ENCODE data around the gene FKBP15. TPM values are rescaled to one million over a fixed set of nuclear protein-coding genes. Genes with fewer than 3 reads are reported as not detected.

FKBP15 gene
- total and polyA plus RNA-seq, 2 of the 8 experiments (the other 6 are each of a cell fraction or from before 2014, with no cell fraction given) = 9.9 to 13.8 TPM

DNA sequence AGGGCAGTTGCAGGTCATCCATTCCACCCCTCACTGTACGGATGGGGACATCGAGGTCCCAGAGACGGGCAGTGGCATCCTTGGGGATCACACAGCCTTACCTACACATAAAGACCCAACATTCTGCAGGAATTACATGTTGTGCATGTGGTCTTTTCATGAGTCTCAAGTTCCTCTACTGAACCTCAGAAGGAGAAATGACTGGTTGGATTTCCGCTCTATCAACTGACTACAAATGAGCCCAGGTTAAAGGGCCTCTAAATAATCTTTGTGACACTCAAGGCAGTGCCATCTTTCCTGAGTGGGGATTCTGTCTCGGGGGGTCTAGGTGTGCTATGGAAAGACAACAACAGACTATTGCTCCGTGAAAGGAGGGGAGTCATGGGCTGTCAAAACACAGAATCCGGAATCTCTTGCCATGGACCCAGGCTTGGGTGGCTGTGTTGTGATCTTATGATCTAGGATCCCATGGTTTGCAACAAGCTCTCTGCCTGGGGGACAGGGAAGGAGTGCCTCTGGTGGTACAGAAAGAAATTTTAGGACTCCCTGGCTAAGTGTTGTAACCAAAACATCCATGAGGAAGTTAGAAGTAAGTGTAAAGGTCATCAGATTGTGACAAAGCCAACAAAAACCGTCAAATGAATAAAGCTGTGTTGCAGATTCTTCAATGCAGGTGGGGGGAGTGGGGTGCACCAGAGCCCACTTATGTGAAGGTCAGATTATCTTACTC, 72.1 kb downstream of the FKBP15 start:
- Histone ChIP-seq H2AK5ac (ENCODE audit: low read depth, low read length) (no peak overlapping the region), H2BK12ac (ENCODE audit: low read depth, low read length) (no peak overlapping the region), H3K36me3 (ENCODE audit: control insufficient read depth in 2 of 4, insufficient read depth in 4 of 4, low read length in 3 of 4) (no peaks in the 10 kb centered on the region), H3K14ac (ENCODE audit: insufficient read length) (no peak overlapping the region), H3K23ac (ENCODE audit: insufficient read length) (no peak overlapping the region), H4K8ac (ENCODE audit: extremely low read depth, insufficient read depth, low read length) (no peak overlapping the region), H3K9me3 (ENCODE audit: insufficient read depth in 2 of 2, low read depth in 1 of 2, low read length in 1 of 2) (no peaks in the 10 kb centered on the region), H3K4ac (replicated peaks; ENCODE audit: insufficient read length, low read depth, low read length) (no peak overlapping the region), H3K79me1 (ENCODE audit: low read depth, low read length) (no peaks in the 10 kb centered on the region), H3K9ac (replicated peaks in 1 of 4; ENCODE audit: extremely low read depth in 1 of 4, low read depth in 3 of 4, low read length in 3 of 4) (no peak overlapping the region), H3K4me3 (ENCODE audit: extremely low read depth in 1 of 4, insufficient read depth in 2 of 4, low read depth in 3 of 4, low read length in 4 of 4) (no peak overlapping the region), H2BK5ac (ENCODE audit: low read depth, low read length) (no peak overlapping the region), H3K18ac (ENCODE audit: extremely low read depth, low read length) (no peak overlapping the region), H3K79me2 (ENCODE audit: control insufficient read depth in 1 of 2, insufficient read depth in 2 of 2, low read length in 2 of 2) (no peaks in the 10 kb centered on the region), H4K5ac (ENCODE audit: insufficient read length, low read depth, low read length) (no peak overlapping the region), H3K4me2 (ENCODE audit: insufficient read depth in 1 of 2, low read depth in 2 of 2, low read length in 2 of 2) (no peak overlapping the region), H3K23me2 (ENCODE audit: low read depth, low read length) (peaks cover 5% of the 10 kb centered on the region), H2BK120ac (replicated peaks; ENCODE audit: low read depth, low read length) (no peak overlapping the region), H3K56ac (replicated peaks; ENCODE audit: insufficient read length, low read depth, low read length) (no peak overlapping the region), H3K27ac (ENCODE audit: low read depth, low read length) (no peak overlapping the region), H2BK20ac (ENCODE audit: low read length) (no peak overlapping the region), H4K91ac (replicated peaks; ENCODE audit: insufficient read length, low read length) (no peak overlapping the region), H2BK15ac (ENCODE audit: low read length) (no peak overlapping the region), H4K20me1 (replicated peaks in 1 of 2; ENCODE audit: control insufficient read depth in 1 of 2, insufficient read depth in 2 of 2, low read length in 2 of 2) (no peaks in the 10 kb centered on the region), H3K27me3 (replicated peaks in 1 of 4; ENCODE audit: control insufficient read depth in 3 of 4, extremely low read depth in 1 of 4, insufficient read depth in 3 of 4, low read length in 3 of 4) (peaks cover 0 to 10% (median 7%) of the 10 kb centered on the region in 4 experiments; a peak in 5 of 7 replicates), H2AFZ (ENCODE audit: low read length) (no peak overlapping the region), H3K4me1 (replicated peaks in 1 of 4; ENCODE audit: control insufficient read depth in 3 of 4, insufficient read depth in 4 of 4, low read length in 3 of 4) (no peaks in the 10 kb centered on the region)
- DNase-seq (ENCODE audit: low read depth in 1 of 2, low spot score in 2 of 2) (no peak), FAIRE-seq (no peak)
- TF ChIP-seq SUZ12 (IDR thresholded peaks at IDR 0.05; ENCODE audit: low read length) = no peak
- no peak for TF ChIP-seq CEBPB (IDR thresholded peaks at IDR 0.05; ENCODE audit: low read depth, low read length)
- no peak for TF ChIP-seq POLR2A (IDR thresholded peaks at IDR 0.05; ENCODE audit: control extremely low read depth in 1 of 2, low read depth in 2 of 2, low read length in 2 of 2)
- ChIA-PET CTCF (ENCODE audit: partially characterized antibody) (interaction anchor here (0.6 to 4.7 kb wide), 3 partner anchors 17 to 728 kb away, joined by 5 to 17 read pairs (median 7); partner anchors contain the start of genes FKBP15 and SLC31A1), POLR2A (ENCODE audit: partially characterized antibody) (interaction anchor here (1.3 kb wide), 1 partner anchor 17 kb away, joined by 3 read pairs; no protein-coding TSS in a partner anchor)
- 87% methylated on average over 8 of the region's 8 CpGs; no CpG with 5 or more reads in 1 of the 2 experiments for WGBS, 2 experiments (ENCODE audit: extremely low coverage in 1 of 2, insufficient coverage in 1 of 2, insufficient read length in 1 of 2, insufficient replicate concordance in 2 of 2, low coverage in 1 of 2, low lambda C conversion rate in 2 of 2, missing lambda C conversion rate in 1 of 2)

Data from H1 (cell line).